Fibroblast of skin of scalp (primary cell): Measurements from ENCODE around the gene CCSER1.
"Not testable (repeated sequence)": the region's sequence is repeated elsewhere in the genome, so short reads cannot be mapped to it uniquely, and the experiment has no call there.

Experiments
- DNase-seq: peaks from one replicate; pipeline ENCODE4 v3.0.0-alpha.2; 2013

Gene CCSER1

GRCh38 chr4:91447168-91447567 lies 1320.0 kb downstream of the CCSER1 start:
- no peak for DNase-seq

GRCh38 chr4:91448668-91449330 lies 1321.6 kb downstream of the CCSER1 start:
- DNase-seq, result peak; percentile 10

GRCh38 chr4:91454111-91454510 lies 1326.9 kb downstream of the CCSER1 start:
- DNase-seq, result no peak

GRCh38 chr4:91462566-91462965 lies 1335.4 kb downstream of the CCSER1 start:
- not testable (repeated sequence) for DNase-seq

GRCh38 chr4:91470671-91471070 lies 1343.5 kb downstream of the CCSER1 start:
- DNase-seq, result no peak

- DNase-seq, result no peak
Measured at GRCh38 chr4:91471280-91471679, 1344.1 kb downstream of the CCSER1 start.

- no peak for DNase-seq
Measured at GRCh38 chr4:91472046-91472445, 1344.9 kb downstream of the CCSER1 start.

- no peak for DNase-seq
Measured at GRCh38 chr4:91485415-91485814, 1358.2 kb downstream of the CCSER1 start.

GRCh38 chr4:91488946-91489345 lies 1361.8 kb downstream of the CCSER1 start:
- DNase-seq, result no peak

GRCh38 chr4:91497892-91498291 lies 1370.7 kb downstream of the CCSER1 start:
- no peak for DNase-seq

- no peak for DNase-seq
Measured at GRCh38 chr4:91502365-91502764, 1375.2 kb downstream of the CCSER1 start.

GRCh38 chr4:91513326-91513725 lies 1386.1 kb downstream of the CCSER1 start:
- no peak for DNase-seq

GRCh38 chr4:91519155-91519554 lies 1392.0 kb downstream of the CCSER1 start:
- no peak for DNase-seq

- DNase-seq, result no peak
Measured at GRCh38 chr4:91525621-91526020, 1398.4 kb downstream of the CCSER1 start.

GRCh38 chr4:91527056-91527455 lies 1399.9 kb downstream of the CCSER1 start:
- DNase-seq, result no peak

- no peak for DNase-seq
Measured at GRCh38 chr4:91567594-91567993, 1440.4 kb downstream of the CCSER1 start.

- no peak for DNase-seq
Measured at GRCh38 chr4:91577864-91578263, 1450.7 kb downstream of the CCSER1 start.

- no peak for DNase-seq
Measured at GRCh38 chr4:91590260-91590659, 1463.1 kb downstream of the CCSER1 start.

GRCh38 chr4:91592125-91592524 lies 1464.9 kb downstream of the CCSER1 start:
- DNase-seq, result no peak

- DNase-seq, result no peak
Measured at GRCh38 chr4:91596718-91597117, 1469.5 kb downstream of the CCSER1 start.

- no peak for DNase-seq
Measured at GRCh38 chr4:91598696-91599095, 1471.5 kb downstream of the CCSER1 start.

- DNase-seq, result no peak
Measured at GRCh38 chr4:91600301-91600700, 1473.1 kb downstream of the CCSER1 start.

- DNase-seq, result no peak
Measured at GRCh38 chr4:91601401-91601800, 1474.2 kb downstream of the CCSER1 start.

GRCh38 chr4:91611782-91612181 lies 1484.6 kb downstream of the CCSER1 start:
- DNase-seq, result no peak

GRCh38 chr4:91620952-91621351 lies 1493.8 kb downstream of the CCSER1 start:
- DNase-seq, result no peak
